Measurements from ENCODE around the gene LINGO1. TPM values are rescaled to one million over a fixed set of nuclear protein-coding genes. Genes with fewer than 3 reads are reported as not detected.

LINGO1 gene
- total RNA-seq, 1 donor from 2014 or later, result 12.0 TPM

DNA sequence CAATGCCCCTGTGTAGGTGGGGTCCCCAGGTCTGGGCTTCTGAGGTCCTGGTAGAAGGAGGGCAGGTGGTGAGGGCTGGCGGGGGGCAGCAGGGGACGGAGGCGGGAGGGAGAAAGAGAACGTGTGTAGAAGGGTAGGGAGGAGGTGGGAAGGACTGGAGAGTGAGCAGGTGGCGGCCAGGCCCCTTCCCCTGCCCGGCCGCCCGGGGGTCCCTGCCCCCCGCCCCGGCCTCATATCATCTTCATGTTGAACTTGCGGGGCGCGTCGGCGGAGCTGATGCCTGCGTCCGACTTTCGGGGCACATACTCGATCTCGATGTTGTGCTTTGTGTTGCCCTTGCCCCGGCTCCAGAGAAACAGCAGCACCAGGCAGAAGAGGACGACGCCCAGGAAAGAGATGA lies 18.9 kb downstream of the LINGO1 start:
- H3K27ac Mint-ChIP-seq (ENCODE audit: unreplicated experiment), result no peak overlapping the region
- H3K9me3 Mint-ChIP-seq (ENCODE audit: low read depth), result no peaks in the 10 kb centered on the region
- no peak for TF ChIP-seq CTCF (IDR thresholded peaks at IDR 0.05)
- peaks cover 20% of the 10 kb centered on the region for H3K4me1 Mint-ChIP-seq (ENCODE audit: low read depth)
- no peaks in the 10 kb centered on the region for H3K27me3 Mint-ChIP-seq (ENCODE audit: low read depth)
- DNase-seq (ENCODE audit: low spot score), result no peak
- H3K36me3 Mint-ChIP-seq (ENCODE audit: low read depth), result peaks cover 3% of the 10 kb centered on the region
- no peak overlapping the region for H3K4me3 Mint-ChIP-seq (ENCODE audit: unreplicated experiment)

- Mint-ChIP-seq H3K4me1 (ENCODE audit: low read depth) (peaks cover 20% of the 10 kb centered on the region), H3K27ac (ENCODE audit: unreplicated experiment) (no peak overlapping the region), H3K9me3 (ENCODE audit: low read depth) (no peaks in the 10 kb centered on the region), H3K27me3 (ENCODE audit: low read depth) (no peaks in the 10 kb centered on the region), H3K4me3 (ENCODE audit: unreplicated experiment) (no peak overlapping the region), H3K36me3 (ENCODE audit: low read depth) (peaks cover 3% of the 10 kb centered on the region)
- DNase-seq (ENCODE audit: low spot score), result no peak
- TF ChIP-seq CTCF (IDR thresholded peaks at IDR 0.05), result no peak
Observed at GRCh38 chr15:77612958-77613601, 19.6 kb downstream of the LINGO1 start.

GRCh38 chr15:77611767-77612166 lies 20.9 kb downstream of the LINGO1 start:
- no peak for DNase-seq (ENCODE audit: low spot score)
- TF ChIP-seq CTCF (IDR thresholded peaks at IDR 0.05), result no peak
- Mint-ChIP-seq H3K27ac (ENCODE audit: unreplicated experiment) (no peak overlapping the region), H3K9me3 (ENCODE audit: low read depth) (no peaks in the 10 kb centered on the region), H3K4me3 (ENCODE audit: unreplicated experiment) (no peak overlapping the region), H3K27me3 (ENCODE audit: low read depth) (no peaks in the 10 kb centered on the region), H3K4me1 (ENCODE audit: low read depth) (peaks cover 33% of the 10 kb centered on the region), H3K36me3 (ENCODE audit: low read depth) (peaks cover 3% of the 10 kb centered on the region)

GRCh38 chr15:77610731-77611130 lies 22.0 kb downstream of the LINGO1 start:
- TF ChIP-seq CTCF (IDR thresholded peaks at IDR 0.05), result no peak
- Mint-ChIP-seq H3K4me1 (ENCODE audit: low read depth) (peaks cover 44% of the 10 kb centered on the region), H3K27ac (ENCODE audit: unreplicated experiment) (no peak overlapping the region), H3K4me3 (ENCODE audit: unreplicated experiment) (no peak overlapping the region), H3K27me3 (ENCODE audit: low read depth) (no peaks in the 10 kb centered on the region), H3K9me3 (ENCODE audit: low read depth) (no peaks in the 10 kb centered on the region), H3K36me3 (ENCODE audit: low read depth) (peaks cover 3% of the 10 kb centered on the region)
- DNase-seq (ENCODE audit: low spot score), result no peak

- H3K9me3 Mint-ChIP-seq (ENCODE audit: low read depth), result no peaks in the 10 kb centered on the region
Observed at GRCh38 chr15:77609558-77609957, 23.2 kb downstream of the LINGO1 start.

More at GRCh38 chr15:77609558-77609957, 23.2 kb downstream of the LINGO1 start:
- Mint-ChIP-seq H3K4me3 (ENCODE audit: unreplicated experiment) (no peak overlapping the region), H3K27ac (ENCODE audit: unreplicated experiment) (no peak overlapping the region), H3K4me1 (ENCODE audit: low read depth) (peaks cover 52% of the 10 kb centered on the region), H3K36me3 (ENCODE audit: low read depth) (no peaks in the 10 kb centered on the region), H3K27me3 (ENCODE audit: low read depth) (no peaks in the 10 kb centered on the region)
- no peak for DNase-seq (ENCODE audit: low spot score)
- no peak for TF ChIP-seq CTCF (IDR thresholded peaks at IDR 0.05)
